ENCODE measurements around the gene POU2F2. TPM values are rescaled to one million over a fixed set of nuclear protein-coding genes. Genes with fewer than 3 reads are reported as not detected.
"Not testable (repeated sequence)": the region's sequence is repeated elsewhere in the genome, so short reads cannot be mapped to it uniquely, and the experiment has no call there.

POU2F2 gene
- total RNA-seq, 4 donors from 2014 or later, result 0.67 to 3.8 (median 1.0) TPM

DNA sequence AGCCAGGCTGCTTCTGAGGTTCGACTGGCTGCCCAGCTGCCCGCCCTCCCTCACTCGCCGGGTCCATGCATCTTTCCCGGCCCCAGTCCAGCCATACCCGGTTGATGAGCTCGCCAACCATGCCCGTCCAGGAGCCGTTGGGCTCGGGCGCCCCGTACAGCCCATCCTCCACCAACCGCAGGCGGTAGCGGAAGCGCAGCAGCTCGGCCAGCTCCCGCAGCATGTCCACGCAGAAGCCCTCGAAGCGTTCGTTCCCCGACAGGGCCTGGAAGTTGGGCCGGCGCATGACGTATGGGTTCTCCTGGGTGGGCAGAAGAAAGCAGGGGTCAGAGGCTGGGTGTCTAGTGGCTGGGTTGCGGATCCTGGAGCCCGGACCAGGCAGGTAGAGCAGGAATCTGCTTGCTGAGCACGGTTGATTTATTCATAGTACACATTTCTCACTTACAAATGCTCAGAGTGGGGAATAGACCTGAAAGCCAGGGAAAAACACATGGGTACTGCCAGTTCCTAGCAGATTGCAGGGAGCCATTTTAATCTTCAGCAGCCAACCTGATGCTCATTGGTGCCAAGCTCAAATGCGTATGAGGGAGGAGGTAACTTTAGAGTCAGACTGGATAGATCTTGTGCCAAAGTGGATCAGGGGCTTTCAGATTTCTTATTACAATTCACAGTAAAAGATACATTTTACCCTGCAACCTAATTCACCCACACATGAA, 89.6 kb downstream of the POU2F2 start:
- DNase-seq (ENCODE audit: low spot score in 2 of 2), result no peak
- TF ChIP-seq, protein P1, sequence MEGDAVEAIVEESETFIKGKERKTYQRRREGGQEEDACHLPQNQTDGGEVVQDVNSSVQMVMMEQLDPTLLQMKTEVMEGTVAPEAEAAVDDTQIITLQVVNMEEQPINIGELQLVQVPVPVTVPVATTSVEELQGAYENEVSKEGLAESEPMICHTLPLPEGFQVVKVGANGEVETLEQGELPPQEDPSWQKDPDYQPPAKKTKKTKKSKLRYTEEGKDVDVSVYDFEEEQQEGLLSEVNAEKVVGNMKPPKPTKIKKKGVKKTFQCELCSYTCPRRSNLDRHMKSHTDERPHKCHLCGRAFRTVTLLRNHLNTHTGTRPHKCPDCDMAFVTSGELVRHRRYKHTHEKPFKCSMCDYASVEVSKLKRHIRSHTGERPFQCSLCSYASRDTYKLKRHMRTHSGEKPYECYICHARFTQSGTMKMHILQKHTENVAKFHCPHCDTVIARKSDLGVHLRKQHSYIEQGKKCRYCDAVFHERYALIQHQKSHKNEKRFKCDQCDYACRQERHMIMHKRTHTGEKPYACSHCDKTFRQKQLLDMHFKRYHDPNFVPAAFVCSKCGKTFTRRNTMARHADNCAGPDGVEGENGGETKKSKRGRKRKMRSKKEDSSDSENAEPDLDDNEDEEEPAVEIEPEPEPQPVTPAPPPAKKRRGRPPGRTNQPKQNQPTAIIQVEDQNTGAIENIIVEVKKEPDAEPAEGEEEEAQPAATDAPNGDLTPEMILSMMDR (IDR thresholded peaks at IDR 0.05), result no peak
- intact Hi-C loops (cut with DNase I; ENCODE audit: low total_unique reads), result no loop called here
- H3K4me3 ChIP-seq (ENCODE audit: low read depth, poor library complexity, severe bottlenecking), result no peak overlapping the region
- WGBS, 2 donors, result 90 to 94% methylated on average over 30 of the region's 30 CpGs

DNA sequence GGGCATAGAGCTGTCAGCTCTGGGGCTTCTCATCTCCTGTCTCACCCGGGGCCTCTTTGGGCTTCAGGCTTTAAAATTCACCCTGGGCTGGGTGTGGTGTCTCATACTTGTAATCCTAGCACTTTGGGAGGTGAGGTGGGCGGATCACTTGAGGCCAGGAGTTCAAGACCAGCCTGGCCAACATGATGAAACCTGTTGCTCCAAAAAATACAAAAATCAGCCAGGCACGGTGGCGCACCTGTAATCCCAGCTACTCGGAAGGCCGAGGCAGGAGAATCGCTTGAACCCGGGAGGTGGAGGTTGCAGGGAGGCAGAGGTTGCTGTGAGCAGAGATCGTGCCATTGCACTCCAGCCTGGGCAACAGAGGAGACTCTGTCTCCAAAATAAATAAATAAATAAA, 91.8 kb downstream of the POU2F2 start:
- 53 to 57% methylated on average over 9 of the region's 9 CpGs for WGBS, 2 donors
- DNase-seq (ENCODE audit: low spot score in 2 of 2); H3K4me3 ChIP-seq (ENCODE audit: low read depth, poor library complexity, severe bottlenecking); intact Hi-C loops (cut with DNase I; ENCODE audit: low total_unique reads): not testable (repeated sequence)

DNA sequence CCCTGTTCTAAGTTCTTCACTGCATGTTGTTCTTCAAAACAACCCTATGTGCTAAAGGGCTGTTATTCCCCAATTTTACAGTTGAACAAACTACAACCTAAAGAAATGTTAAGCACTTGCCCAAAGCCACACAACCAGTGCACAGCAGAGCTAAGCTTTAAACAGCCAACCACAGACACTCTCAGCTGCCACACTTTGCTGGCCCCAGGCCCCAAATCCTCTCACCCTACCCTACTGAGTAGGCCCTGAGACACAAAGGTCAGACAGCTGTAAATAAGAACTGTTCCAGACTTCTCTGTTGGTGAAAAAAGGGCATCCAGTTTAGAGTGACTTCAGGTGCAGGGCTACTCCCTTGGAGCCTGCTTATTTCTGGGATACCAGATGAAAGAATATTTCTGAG, 92.2 kb downstream of the POU2F2 start:
- intact Hi-C loops (cut with DNase I; ENCODE audit: low total_unique reads), result no loop called here
- H3K4me3 ChIP-seq (ENCODE audit: low read depth, poor library complexity, severe bottlenecking), result no peak overlapping the region
- TF ChIP-seq POLR2A (IDR thresholded peaks at IDR 0.05), result no peak
- TF ChIP-seq, protein P1 (IDR thresholded peaks at IDR 0.05), result no peak
- no peak for DNase-seq (ENCODE audit: low spot score in 2 of 2)

DNA sequence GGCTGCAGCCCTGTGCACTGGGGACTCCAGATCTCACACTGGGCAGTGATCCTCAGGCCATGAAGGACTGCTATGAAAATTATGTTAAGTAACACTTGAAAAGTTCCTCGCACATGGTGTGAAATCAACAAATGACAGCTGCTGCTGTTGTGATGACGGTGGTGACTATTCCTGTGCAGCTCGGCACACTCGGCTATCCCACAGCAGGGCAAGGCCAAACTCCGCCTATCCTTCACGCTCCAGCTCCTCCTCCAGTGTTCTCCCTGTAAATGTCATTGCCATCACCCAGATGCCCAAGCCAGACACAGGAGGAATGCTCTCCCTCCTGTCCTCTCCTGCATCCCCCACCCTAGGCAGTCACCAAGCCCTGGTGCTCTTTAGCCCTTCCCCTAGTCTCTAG, 93.6 kb downstream of the POU2F2 start:
- intact Hi-C loops (cut with DNase I; ENCODE audit: low total_unique reads), result no loop called here
- WGBS, 2 donors, result 64 to 87% methylated on average over 6 of the region's 6 CpGs
- no peak for DNase-seq (ENCODE audit: low spot score in 2 of 2)
- H3K4me3 ChIP-seq (ENCODE audit: low read depth, poor library complexity, severe bottlenecking), result no peak overlapping the region
- TF ChIP-seq, protein P1 (IDR thresholded peaks at IDR 0.05), result no peak
- TF ChIP-seq POLR2A (IDR thresholded peaks at IDR 0.05), result no peak

DNA sequence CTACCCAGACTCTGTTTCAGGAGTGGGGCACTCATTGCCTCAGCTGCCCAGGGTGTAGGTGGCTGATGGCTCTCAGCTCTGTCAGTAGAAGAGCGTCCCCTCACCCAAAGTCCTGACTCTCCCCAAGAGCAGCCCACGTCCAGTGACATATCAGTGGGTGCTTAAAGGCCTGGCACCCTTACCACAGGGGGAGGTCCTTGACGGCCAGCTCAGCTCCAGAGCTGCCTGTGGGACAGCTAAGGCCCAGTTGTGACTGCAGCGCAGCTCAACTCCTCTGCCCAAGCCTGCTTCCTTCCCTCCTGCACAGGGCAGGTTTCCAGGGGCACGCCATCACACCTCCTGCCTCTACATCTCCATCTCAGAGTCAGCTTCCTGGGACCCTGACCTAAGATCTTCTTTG, 94.6 kb downstream of the POU2F2 start:
- H3K4me3 ChIP-seq (ENCODE audit: low read depth, poor library complexity, severe bottlenecking), result no peak overlapping the region
- no peak for DNase-seq (ENCODE audit: low spot score in 2 of 2)
- intact Hi-C loops (cut with DNase I; ENCODE audit: low total_unique reads), result no loop called here
- no peak for TF ChIP-seq POLR2A (IDR thresholded peaks at IDR 0.05)
- TF ChIP-seq, protein P1 (IDR thresholded peaks at IDR 0.05), result no peak
- 80 to 84% methylated on average over 3 to 5 of the region's 5 CpGs for WGBS, 2 donors

Small RNAs within 50 kb of the gene (microRNA-seq; reads per million reads assigned to microRNA genes)
- gene MIR4323 (ENCODE audit: borderline number of aligned reads in 1 of 2, borderline replicate concordance in 2 of 2), result 0 reads per million in 2 donors

Other genes with a start within 250 kb of the POU2F2 start
- gene ARHGEF1, start 249.3 kb downstream of the POU2F2 start, total RNA-seq, result 10 to 100 TPM; 56.9 to 94.3 (median 68.7) TPM
- gene ERFL, start 204.0 kb downstream of the POU2F2 start, total RNA-seq, result under 1 TPM in 1 of 4 donors, not detected in 3; 0.16 TPM
- 100 to 1,000 TPM; 125 to 152 (median 128) TPM for gene RABAC1, start 173.1 kb downstream of the POU2F2 start, total RNA-seq
- gene ATP1A3, start 138.2 kb downstream of the POU2F2 start, total RNA-seq, result not detected
- gene GRIK5, start 62.2 kb downstream of the POU2F2 start, total RNA-seq, result 1 to 10 TPM in 1 of 4 donors, under 1 TPM in 3; 0.11 to 1.4 (median 0.82) TPM
- gene ZNF574, start 56.3 kb downstream of the POU2F2 start, total RNA-seq, result 10 to 100 TPM; 28.4 to 52.1 (median 30.8) TPM
- 100 to 1,000 TPM in 2 of 4 donors, 10 to 100 TPM in 2; 82.9 to 135 (median 93.5) TPM for gene DEDD2, start 85.2 kb upstream of the POU2F2 start, total RNA-seq
- 10 to 100 TPM in 1 of 4 donors, 1 to 10 TPM in 3; 6.9 to 10.7 (median 8.6) TPM for gene ZNF526, start 87.9 kb upstream of the POU2F2 start, total RNA-seq
- 10 to 100 TPM; 31.4 to 42.0 (median 34.1) TPM for gene GSK3A, start 110.2 kb upstream of the POU2F2 start, total RNA-seq
- gene ERF, start 122.7 kb upstream of the POU2F2 start, total RNA-seq, result 10 to 100 TPM; 29.9 to 44.0 (median 36.9) TPM
- 10 to 100 TPM; 57.8 to 90.0 (median 59.0) TPM for gene CIC, start 136.8 kb upstream of the POU2F2 start, total RNA-seq
- under 1 TPM in 3 of 4 donors, not detected in 1; 0.23 to 0.30 (median 0.29) TPM for gene PRR19, start 169.7 kb upstream of the POU2F2 start, total RNA-seq
- gene PAFAH1B3, start 170.2 kb upstream of the POU2F2 start, total RNA-seq, result 10 to 100 TPM in 3 of 4 donors, 1 to 10 TPM in 1; 4.3 to 18.4 (median 14.0) TPM
- under 1 TPM in 1 of 4 donors, not detected in 3; 0.88 TPM for gene TMEM145, start 180.9 kb upstream of the POU2F2 start, total RNA-seq
- 10 to 100 TPM in 3 of 4 donors, 1 to 10 TPM in 1; 6.1 to 14.1 (median 12.0) TPM for gene MEGF8, start 193.2 kb upstream of the POU2F2 start, total RNA-seq

All from lower leg skin (tissue), 4 donors.